ENCODE results near the gene NUP93. TPM values are rescaled to one million over a fixed set of nuclear protein-coding genes. Genes with fewer than 3 reads are reported as not detected.

The NUP93 gene
- total RNA-seq, 1 donor from 2014 or later = 111 TPM

DNA sequence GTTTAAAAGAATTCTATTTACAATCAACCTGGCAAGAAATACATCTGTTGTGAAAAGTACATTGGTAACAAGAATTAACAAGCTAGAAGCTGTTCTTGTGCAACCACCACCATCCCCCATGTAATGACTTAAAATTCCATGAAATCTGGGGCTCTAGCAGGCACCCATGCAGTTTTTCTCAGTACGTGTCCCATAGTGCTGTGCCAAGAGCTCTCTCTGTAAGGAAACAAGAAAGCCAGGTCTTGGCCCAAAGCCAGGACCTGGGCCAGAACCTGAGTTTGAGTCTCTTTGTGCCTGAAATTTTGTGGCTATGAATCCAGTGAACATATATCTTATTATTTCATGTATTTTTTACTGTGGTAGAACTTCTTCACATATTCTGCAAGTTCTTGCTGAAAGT, 46.6 kb downstream of the NUP93 start:
- peaks cover 7% of the 10 kb centered on the region for H3K36me3 Mint-ChIP-seq (ENCODE audit: low read depth)
- no peak for DNase-seq
- no peaks in the 10 kb centered on the region for H3K27me3 Mint-ChIP-seq
- intact Hi-C loops (cut with micrococcal nuclease) = no loop called here
- H3K27ac Mint-ChIP-seq = no peak overlapping the region
- no peaks in the 10 kb centered on the region for H3K9me3 Mint-ChIP-seq
- no peak for ATAC-seq (ENCODE audit: low read depth)
- TF ChIP-seq, protein P1, sequence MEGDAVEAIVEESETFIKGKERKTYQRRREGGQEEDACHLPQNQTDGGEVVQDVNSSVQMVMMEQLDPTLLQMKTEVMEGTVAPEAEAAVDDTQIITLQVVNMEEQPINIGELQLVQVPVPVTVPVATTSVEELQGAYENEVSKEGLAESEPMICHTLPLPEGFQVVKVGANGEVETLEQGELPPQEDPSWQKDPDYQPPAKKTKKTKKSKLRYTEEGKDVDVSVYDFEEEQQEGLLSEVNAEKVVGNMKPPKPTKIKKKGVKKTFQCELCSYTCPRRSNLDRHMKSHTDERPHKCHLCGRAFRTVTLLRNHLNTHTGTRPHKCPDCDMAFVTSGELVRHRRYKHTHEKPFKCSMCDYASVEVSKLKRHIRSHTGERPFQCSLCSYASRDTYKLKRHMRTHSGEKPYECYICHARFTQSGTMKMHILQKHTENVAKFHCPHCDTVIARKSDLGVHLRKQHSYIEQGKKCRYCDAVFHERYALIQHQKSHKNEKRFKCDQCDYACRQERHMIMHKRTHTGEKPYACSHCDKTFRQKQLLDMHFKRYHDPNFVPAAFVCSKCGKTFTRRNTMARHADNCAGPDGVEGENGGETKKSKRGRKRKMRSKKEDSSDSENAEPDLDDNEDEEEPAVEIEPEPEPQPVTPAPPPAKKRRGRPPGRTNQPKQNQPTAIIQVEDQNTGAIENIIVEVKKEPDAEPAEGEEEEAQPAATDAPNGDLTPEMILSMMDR (IDR thresholded peaks at IDR 0.05) = no peak
- ChIA-PET CTCF (no interaction called here), POLR2A (no interaction called here)
- H3K4me1 Mint-ChIP-seq = peaks cover 6% of the 10 kb centered on the region
- no peak overlapping the region for H3K4me3 Mint-ChIP-seq

GRCh38 chr16:56777001-56777400, 47.1 kb downstream of the NUP93 start:
- DNase-seq = no peak
- intact Hi-C loops (cut with micrococcal nuclease) = no loop called here
- no peaks in the 10 kb centered on the region for H3K27me3 Mint-ChIP-seq
- H3K36me3 Mint-ChIP-seq (ENCODE audit: low read depth) = peaks cover 10% of the 10 kb centered on the region
- ATAC-seq (ENCODE audit: low read depth) = no peak
- H3K9me3 Mint-ChIP-seq = no peaks in the 10 kb centered on the region
- ChIA-PET POLR2A (no interaction called here), CTCF (no interaction called here)
- TF ChIP-seq, protein P1 (IDR thresholded peaks at IDR 0.05) = no peak
- H3K4me1 Mint-ChIP-seq = peaks cover 3% of the 10 kb centered on the region
- no peak overlapping the region for H3K27ac Mint-ChIP-seq
- no peak overlapping the region for H3K4me3 Mint-ChIP-seq

GRCh38 chr16:56777482-56777881, 47.6 kb downstream of the NUP93 start:
- intact Hi-C loops (cut with micrococcal nuclease) = no loop called here
- TF ChIP-seq, protein P1 (IDR thresholded peaks at IDR 0.05) = no peak
- no peak overlapping the region for H3K4me3 Mint-ChIP-seq
- no peak overlapping the region for H3K27ac Mint-ChIP-seq
- no peak for DNase-seq
- CTCF ChIA-PET = no interaction called here
- H3K9me3 Mint-ChIP-seq = no peaks in the 10 kb centered on the region
- H3K4me1 Mint-ChIP-seq = no peaks in the 10 kb centered on the region
- no peaks in the 10 kb centered on the region for H3K27me3 Mint-ChIP-seq
- peaks cover 8% of the 10 kb centered on the region for H3K36me3 Mint-ChIP-seq (ENCODE audit: low read depth)
- no peak for ATAC-seq (ENCODE audit: low read depth)
- POLR2A ChIA-PET = interaction anchor here (0.6 kb wide), 2 partner anchors 409 to 673 kb away, joined by 3 to 12 read pairs; partner anchors contain the start of genes PSME3IP1 and RSPRY1

DNA sequence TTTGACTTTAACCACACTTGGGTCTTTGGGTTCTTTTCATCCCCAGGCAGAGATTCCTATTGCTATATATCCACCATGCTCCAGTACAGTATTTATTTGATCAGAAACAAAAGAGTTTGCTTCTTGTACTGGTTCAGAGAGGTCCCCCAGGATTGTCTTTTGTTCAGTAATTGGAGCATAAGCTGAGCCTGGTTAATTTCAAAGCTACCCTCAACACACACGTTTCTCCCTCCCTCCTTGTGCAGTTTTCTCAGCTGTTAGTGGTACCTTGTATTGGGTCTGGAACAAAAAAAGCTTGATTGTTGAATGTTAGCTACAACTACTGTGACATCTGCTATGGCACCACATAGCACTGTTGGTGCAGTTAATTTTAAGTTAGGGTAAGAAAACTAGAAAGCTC, 50.0 kb downstream of the NUP93 start:
- H3K4me1 Mint-ChIP-seq = no peaks in the 10 kb centered on the region
- CTCF ChIA-PET = interaction anchor here (1.6 kb wide), 1 partner anchor 11 kb away, joined by 4 read pairs; no protein-coding TSS in a partner anchor
- no peak overlapping the region for H3K27ac Mint-ChIP-seq
- H3K27me3 Mint-ChIP-seq = no peaks in the 10 kb centered on the region
- TF ChIP-seq, protein P1 (IDR thresholded peaks at IDR 0.05) = no peak
- H3K9me3 Mint-ChIP-seq = no peaks in the 10 kb centered on the region
- H3K36me3 Mint-ChIP-seq (ENCODE audit: low read depth) = peaks cover 9% of the 10 kb centered on the region
- intact Hi-C loops (cut with micrococcal nuclease) = no loop called here
- POLR2A ChIA-PET = no interaction called here
- H3K4me3 Mint-ChIP-seq = no peak overlapping the region
- DNase-seq = no peak
- no peak for ATAC-seq (ENCODE audit: low read depth)

DNA sequence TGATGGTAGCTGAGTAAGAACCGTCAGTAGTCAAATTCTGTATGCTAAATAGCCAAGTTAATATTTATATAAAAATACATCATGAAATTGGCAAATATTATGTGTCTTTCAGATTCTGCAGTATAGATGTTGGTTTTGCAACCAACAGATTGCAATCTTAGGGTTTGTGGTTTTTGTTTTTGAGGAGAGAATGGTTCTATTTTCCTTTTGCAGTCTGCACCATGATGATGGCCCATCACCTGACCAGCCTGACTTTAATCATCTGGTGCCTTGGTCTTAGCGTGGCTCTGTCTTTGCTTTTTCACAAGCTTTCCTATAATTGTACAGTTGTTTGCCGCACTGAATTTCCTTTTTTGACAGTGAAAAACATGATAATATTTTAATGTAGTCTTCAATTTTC, 50.7 kb downstream of the NUP93 start:
- no peak overlapping the region for H3K27ac Mint-ChIP-seq
- no peaks in the 10 kb centered on the region for H3K4me1 Mint-ChIP-seq
- intact Hi-C loops (cut with micrococcal nuclease) = no loop called here
- H3K36me3 Mint-ChIP-seq (ENCODE audit: low read depth) = peaks cover 11% of the 10 kb centered on the region
- TF ChIP-seq, protein P1 (IDR thresholded peaks at IDR 0.05) = no peak
- no peak overlapping the region for H3K4me3 Mint-ChIP-seq
- no peak for ATAC-seq (ENCODE audit: low read depth)
- no peaks in the 10 kb centered on the region for H3K9me3 Mint-ChIP-seq
- no peak for DNase-seq
- no peaks in the 10 kb centered on the region for H3K27me3 Mint-ChIP-seq
- ChIA-PET CTCF (no interaction called here), POLR2A (no interaction called here)
